CD4-positive, alpha-beta T cell treated with Interleukin-17A for 1 hour (primary cell): ENCODE results near the gene PLCB1.
A peak's percentile ranks its signal among the peaks of the same experiment; 100 is the strongest.
"Not testable (repeated sequence)": the region's sequence is repeated elsewhere in the genome, so short reads cannot be mapped to it uniquely, and the experiment has no call there.

Experiments
- DNase-seq: peaks from one replicate; pipeline ENCODE4 v3.0.0-alpha.2; 2020

Gene PLCB1

DNA sequence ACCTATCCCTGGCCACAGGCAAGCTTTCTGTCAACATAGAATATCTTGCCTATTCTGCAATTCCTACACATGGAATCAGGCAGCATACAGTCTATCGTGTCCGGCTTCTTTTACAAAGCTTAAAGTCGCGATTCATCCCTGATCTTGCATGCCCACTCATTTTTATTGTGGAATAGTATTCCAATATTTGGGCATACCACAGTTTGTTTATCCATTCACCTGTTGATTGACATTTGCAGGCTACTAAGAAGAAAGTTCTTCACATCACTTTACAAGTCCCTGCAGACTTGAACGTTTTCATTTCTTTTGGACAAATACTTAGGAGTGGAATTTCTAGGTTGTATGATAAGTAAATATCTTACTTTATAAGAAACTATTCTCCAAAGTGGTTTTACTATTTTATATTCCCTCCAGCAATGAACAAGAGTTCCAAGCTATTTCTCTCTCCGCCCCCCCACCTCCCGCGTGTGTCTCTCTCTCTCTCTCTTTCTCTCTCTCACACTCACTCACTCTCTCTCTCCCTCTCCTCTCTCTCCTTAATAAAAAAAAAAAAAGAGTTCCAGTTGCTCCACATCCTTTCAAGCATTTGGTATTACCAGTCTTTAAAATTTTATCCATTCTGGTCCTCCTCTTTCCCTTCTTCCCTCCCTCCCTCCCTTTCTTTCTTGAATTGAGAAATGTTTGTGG is 1.1 kb upstream of the PLCB1 start:
- no peak for DNase-seq

- peak; percentile 30 for DNase-seq
These were observed 631 bp downstream of the PLCB1 start for GRCh38 chr20:8132484-8133309.

- no peak for DNase-seq
These were observed 1.3 kb downstream of the PLCB1 start for GRCh38 chr20:8133310-8133768.

DNA sequence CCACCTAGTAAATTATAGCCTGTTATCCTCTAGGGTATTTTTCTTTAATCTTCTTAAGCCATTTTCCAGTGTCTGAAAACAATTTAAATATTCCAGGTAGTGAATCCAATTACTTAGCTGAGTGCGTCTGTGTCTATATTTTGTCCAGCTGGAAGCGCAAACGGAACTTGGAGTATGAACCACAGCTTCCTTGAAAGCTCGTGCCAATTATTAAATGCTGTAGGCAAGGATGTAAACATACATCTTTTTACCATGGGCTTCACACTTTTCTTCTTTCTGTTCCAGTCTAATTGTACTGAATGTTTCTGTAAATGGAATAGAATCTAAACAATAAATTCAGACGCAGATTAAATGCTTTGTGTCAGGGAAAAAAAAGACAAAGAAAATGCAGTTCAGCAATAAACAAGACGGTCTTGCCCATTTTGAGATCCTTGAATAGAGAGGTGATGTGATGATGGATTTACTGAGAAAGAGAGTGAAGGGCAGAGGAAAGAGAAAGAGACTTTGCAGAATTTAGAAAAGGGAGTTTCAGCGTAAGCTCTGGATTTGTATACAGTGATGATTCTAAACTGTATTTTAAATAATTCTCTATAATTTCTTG is 1.9 kb downstream of the PLCB1 start:
- DNase-seq, result no peak

DNA sequence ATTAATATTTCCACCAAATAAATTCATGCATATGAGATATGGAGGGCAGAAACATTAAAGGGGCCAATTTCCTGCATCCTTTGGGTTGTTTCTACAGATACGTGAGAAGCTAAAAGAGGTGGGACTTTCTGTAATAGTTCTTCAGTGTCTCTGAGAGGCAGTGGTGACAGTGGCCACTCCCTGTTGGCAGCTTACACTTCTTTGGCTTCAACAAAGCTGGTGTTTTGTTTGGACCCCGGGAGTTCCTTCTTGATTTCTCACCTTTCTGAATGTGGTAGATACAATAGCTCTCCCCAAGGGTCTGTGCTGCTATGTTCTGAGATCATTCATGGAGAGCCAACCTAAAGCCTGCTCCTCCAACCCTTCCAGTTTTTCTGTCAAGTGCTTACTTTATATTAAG is 7.8 kb downstream of the PLCB1 start:
- no peak for DNase-seq

- no peak for DNase-seq
These were observed 11.4 kb downstream of the PLCB1 start for GRCh38 chr20:8143474-8143873.

GRCh38 chr20:8144282-8145245 is 12.5 kb downstream of the PLCB1 start:
- DNase-seq, result peak; percentile 16

- DNase-seq, result no peak
These were observed 13.4 kb downstream of the PLCB1 start for GRCh38 chr20:8145246-8146168.

DNA sequence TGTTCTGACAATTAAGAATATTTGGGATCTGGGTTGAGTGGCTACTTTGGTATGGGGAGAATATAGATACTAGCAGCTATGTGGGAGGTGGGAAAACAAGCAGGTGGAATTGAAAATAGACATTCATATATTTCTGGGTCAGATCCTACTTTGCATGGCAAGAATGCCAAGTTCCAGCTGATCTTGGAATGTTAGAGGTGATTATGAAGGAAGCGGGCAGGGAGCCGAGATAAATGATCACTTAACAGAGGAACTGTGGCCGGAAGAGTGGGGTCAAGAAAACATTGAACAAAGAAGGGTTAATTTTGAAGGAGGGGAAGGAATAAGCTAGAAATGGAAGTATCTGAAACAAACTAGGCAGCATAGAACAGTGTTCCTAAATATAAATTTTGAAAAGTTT is 15.4 kb downstream of the PLCB1 start:
- no peak for DNase-seq

GRCh38 chr20:8148501-8148900 is 16.4 kb downstream of the PLCB1 start:
- no peak for DNase-seq

DNA sequence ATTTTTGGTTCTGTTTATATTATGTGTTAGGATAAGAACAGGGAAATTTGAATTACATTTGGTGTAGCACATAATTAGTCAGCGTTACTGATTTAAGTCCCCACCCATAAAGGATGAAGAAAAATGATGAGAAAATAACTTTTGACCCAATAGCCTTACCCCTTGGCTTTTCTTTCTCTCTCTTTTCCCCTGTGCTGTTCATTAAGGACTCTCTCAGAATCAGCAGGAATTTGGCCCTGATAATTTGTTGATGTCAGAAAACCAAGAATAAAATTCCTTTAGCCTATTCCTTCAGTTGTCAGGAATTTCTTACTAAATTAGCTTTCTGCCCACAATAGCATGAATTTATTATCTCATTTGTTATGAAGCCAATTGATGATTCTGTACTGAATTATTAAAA is 18.5 kb downstream of the PLCB1 start:
- no peak for DNase-seq

GRCh38 chr20:8151372-8151771 is 19.3 kb downstream of the PLCB1 start:
- peak; percentile 12 for DNase-seq

DNA sequence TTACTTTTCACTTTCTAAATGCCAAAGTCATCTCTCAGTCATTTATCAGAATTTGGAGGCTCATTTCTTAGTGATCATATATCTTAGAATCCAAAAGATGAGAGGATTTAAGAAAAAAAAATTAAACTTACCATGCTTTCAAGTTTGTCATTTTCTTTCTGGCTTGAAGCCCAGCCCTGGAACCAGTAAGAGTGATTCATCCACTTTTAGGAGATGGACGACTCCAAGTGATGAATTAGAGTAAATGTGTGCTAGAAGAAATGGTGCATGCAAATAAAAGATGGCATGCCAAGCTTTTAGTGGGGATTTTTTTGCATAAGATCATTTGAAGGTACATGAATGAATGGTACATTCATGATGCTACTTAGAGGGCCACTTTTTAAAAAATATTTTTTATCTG is 20.1 kb downstream of the PLCB1 start:
- no peak for DNase-seq

DNA sequence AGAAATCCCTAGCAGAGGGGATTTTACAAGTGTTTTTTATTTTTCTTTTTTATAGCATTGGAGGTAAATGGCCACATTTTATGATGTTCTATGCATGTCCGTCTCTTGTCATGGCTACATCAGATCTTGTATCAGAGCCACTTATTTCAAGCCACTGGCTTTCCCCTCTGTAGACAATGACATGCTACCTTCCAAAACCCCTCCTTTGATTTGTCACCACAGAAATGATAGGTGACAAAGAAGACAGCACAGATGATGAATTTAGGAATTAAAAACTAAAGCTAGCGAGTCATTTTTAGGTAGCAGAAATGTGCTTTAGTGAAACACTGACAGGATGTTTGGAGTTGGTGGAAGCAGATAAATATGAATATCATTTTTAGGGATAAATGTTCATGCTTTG is 20.8 kb downstream of the PLCB1 start:
- no peak for DNase-seq

- peak; percentile 56 for DNase-seq
These were observed 21.3 kb downstream of the PLCB1 start for GRCh38 chr20:8153281-8153908.

- DNase-seq, result peak; percentile 6
These were observed 22.6 kb downstream of the PLCB1 start for GRCh38 chr20:8154638-8155037.

DNA sequence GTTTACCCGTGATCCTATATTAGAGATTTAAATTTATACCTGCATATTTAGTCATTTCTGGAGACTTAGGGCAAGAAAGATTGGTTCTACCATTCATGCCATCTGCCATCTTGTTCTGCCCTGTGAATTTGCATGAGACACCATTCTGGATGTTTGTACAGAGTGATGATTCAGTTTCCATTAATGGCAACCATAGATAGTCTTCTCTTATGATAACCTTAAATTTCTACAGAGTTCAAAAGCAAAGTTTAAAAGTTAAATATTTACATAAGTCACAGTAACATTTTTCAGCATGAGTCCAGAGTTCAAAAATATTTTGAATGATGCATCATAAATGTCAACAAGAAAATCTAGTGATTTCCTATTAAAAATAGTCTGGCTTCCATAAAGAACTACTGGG is 23.2 kb downstream of the PLCB1 start:
- DNase-seq, result no peak

GRCh38 chr20:8155812-8156211 is 23.7 kb downstream of the PLCB1 start:
- DNase-seq, result no peak

DNA sequence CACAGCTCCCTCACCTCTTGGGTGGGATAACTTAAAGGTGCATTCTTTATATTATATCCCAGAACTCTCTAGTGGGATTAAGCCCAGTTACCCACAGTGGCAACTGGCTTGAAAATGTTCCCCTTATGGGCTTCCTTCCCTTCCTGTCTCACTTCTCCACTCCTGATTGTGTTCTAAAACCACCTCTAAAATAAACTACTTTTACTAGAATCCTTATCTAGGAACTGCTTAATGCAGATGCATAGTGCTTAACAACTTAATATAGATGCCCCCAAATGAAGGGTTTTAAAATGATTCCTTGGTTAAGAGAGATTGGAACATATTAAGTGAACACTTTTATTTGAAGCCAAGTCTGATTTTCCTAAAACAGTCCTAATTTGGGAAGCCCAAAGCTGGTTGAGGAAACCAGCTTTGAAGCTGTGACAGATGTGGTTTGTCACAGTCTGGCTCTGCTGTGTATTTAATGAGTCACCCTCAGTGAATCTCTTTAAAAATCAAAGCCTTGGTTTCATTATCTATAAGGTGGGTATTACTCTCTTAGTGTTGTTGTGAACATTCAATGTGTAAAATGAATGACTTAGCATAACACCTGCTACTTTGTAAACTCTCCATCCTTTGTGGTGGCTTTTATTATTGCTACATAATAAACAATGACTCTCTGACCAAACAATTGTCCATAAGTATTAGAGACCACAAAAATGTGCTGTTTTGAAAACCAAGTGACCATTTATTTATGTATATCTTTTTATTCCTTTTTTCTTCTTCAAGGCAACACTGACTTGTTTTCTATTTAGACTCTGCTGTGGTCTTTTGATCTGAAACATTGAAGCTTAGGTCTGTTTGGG is 24.4 kb downstream of the PLCB1 start:
- peak; percentile 42 for DNase-seq

- not testable (repeated sequence) for DNase-seq
These were observed 27.2 kb downstream of the PLCB1 start for GRCh38 chr20:8159217-8159616.
